DOHH2 (cell line): ENCODE data around the gene CCND2.

Experiments
- EZH2phosphoT487 ChIP-seq: fragments of 200-600 bp; sonication (generic); IDR thresholded peaks from 2 replicates; pipeline ENCODE4 v1.6.1; 2017; ENCODE audit warnings: borderline replicate concordance, mild to moderate bottlenecking, antibody characterized with exemption, low read length, moderate library complexity, mixed read lengths
- TF ChIP-seq, protein P1 (sequence below): fragments of 200-600 bp; sonication (generic); IDR thresholded peaks from one replicate; pipeline ENCODE4 v1.5.1; 2014; ENCODE audit warnings: antibody characterized with exemption, mild to moderate bottlenecking, low read depth, low read length; ENCODE audit not compliant: poor library complexity, severe bottlenecking

DNA sequence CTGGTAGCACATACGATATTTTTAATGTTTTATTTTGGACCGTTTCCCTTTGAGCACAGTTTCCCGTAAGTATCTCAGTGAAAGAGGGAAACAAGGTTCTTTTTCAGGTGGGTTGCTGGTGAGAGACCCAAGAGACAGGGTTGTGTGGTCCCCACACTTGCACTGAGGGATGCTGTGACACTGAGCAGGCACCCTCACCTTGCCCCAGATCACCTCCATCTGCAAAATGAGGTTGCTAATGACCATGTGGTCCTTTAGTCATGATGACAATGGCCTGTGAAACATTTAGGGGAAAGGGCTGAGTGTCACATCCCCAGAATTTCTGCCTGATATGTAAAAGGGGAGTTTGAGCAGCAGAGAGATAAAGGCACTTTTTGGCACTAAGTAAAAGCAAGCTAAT lies 4.3 kb downstream of the CCND2 start:
- TF ChIP-seq, protein P1, sequence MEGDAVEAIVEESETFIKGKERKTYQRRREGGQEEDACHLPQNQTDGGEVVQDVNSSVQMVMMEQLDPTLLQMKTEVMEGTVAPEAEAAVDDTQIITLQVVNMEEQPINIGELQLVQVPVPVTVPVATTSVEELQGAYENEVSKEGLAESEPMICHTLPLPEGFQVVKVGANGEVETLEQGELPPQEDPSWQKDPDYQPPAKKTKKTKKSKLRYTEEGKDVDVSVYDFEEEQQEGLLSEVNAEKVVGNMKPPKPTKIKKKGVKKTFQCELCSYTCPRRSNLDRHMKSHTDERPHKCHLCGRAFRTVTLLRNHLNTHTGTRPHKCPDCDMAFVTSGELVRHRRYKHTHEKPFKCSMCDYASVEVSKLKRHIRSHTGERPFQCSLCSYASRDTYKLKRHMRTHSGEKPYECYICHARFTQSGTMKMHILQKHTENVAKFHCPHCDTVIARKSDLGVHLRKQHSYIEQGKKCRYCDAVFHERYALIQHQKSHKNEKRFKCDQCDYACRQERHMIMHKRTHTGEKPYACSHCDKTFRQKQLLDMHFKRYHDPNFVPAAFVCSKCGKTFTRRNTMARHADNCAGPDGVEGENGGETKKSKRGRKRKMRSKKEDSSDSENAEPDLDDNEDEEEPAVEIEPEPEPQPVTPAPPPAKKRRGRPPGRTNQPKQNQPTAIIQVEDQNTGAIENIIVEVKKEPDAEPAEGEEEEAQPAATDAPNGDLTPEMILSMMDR = no peak
- no peak for TF ChIP-seq EZH2phosphoT487
